CD14-positive monocyte (primary cell): Measurements from ENCODE around the gene DLEU7. TPM values are rescaled to one million over a fixed set of nuclear protein-coding genes. Genes with fewer than 3 reads are reported as not detected.

ENCODE experiments used
- DNase-seq, 3 donors: peaks; one replicate each; pipeline ENCODE4 v3.0.0-alpha.2; 2011 to 2022
- H2AFZ ChIP-seq: 2 replicates; pipeline ENCODE4 v1.6.0; 2012; ENCODE audit warnings: mild to moderate bottlenecking, low read depth, low read length, inconsistent platforms; ENCODE audit not compliant: insufficient read depth, poor library complexity, severe bottlenecking
- H3K27ac ChIP-seq, 2 donors: 1 replicate in 1 of 2; 2 replicates in 1 of 2; pipeline ENCODE4 v1.5.1; 2012 to 2013; ENCODE audit warnings: low read length in 2 of 2, control low read depth in 1 of 2, inconsistent platforms in 1 of 2, low read depth in 1 of 2, mild to moderate bottlenecking in 1 of 2
- H3K27me3 ChIP-seq, 2 donors: one replicate each; pipeline versions ENCODE4 v1.6.0 to v1.6.1; 2011 to 2013; ENCODE audit warnings: low read length in 2 of 2; ENCODE audit not compliant: control insufficient read depth in 2 of 2, insufficient read depth in 2 of 2
- H3K36me3 ChIP-seq, 2 donors: replicated peaks in 1 of 2; 1 replicate in 1 of 2; 2 replicates in 1 of 2; pipeline versions ENCODE4 v1.5.1 to v1.6.1; 2012 to 2013; ENCODE audit warnings: low read length in 2 of 2, control low read depth in 1 of 2, inconsistent platforms in 1 of 2, mild to moderate bottlenecking in 1 of 2; ENCODE audit not compliant: insufficient read depth in 2 of 2, control insufficient read depth in 1 of 2
- H3K4me1 ChIP-seq, 2 donors: 1 replicate in 1 of 2; 2 replicates in 1 of 2; pipeline versions ENCODE4 v1.5.1 to v1.6.1; 2012 to 2013; ENCODE audit warnings: low read length in 2 of 2, control low read depth in 1 of 2, inconsistent platforms in 1 of 2, mild to moderate bottlenecking in 1 of 2, moderate library complexity in 1 of 2; ENCODE audit not compliant: insufficient read depth in 2 of 2, control insufficient read depth in 1 of 2
- H3K4me2 ChIP-seq: replicated peaks from 2 replicates; pipeline ENCODE3; 2012; ENCODE audit warnings: low read length, moderate library complexity, mild to moderate bottlenecking; ENCODE audit not compliant: poor library complexity, severe bottlenecking; ENCODE audit errors: extremely low read depth
- H3K4me3 ChIP-seq, 3 experiments: fragments of 200-600 bp in 1 of 3; sonication (generic) in 1 of 3; replicated peaks in 1 of 3; 1 replicate in 2 of 3; 2 replicates in 1 of 3; pipeline ENCODE4 v1.5.1; 2011 to 2013; ENCODE audit warnings: low read length in 3 of 3, mild to moderate bottlenecking in 3 of 3, control low read depth in 2 of 3, low read depth in 2 of 3, inconsistent platforms in 1 of 3, moderate library complexity in 1 of 3
- H3K79me2 ChIP-seq: 2 replicates; pipeline ENCODE4 v1.6.0; 2012; ENCODE audit warnings: mild to moderate bottlenecking, control low read depth, inconsistent platforms, low read length, moderate library complexity; ENCODE audit not compliant: insufficient read depth
- H3K9ac ChIP-seq: 2 replicates; pipeline ENCODE4 v1.6.0; 2017; ENCODE audit warnings: low read length, mild to moderate bottlenecking; ENCODE audit not compliant: insufficient read depth, poor library complexity, severe bottlenecking
- H3K9me3 ChIP-seq, 2 donors: replicated peaks in 1 of 2; 1 replicate in 1 of 2; 2 replicates in 1 of 2; pipeline versions ENCODE4 v1.5.1 to v1.6.1; 2012 to 2013; ENCODE audit warnings: low read length in 2 of 2, control low read depth in 1 of 2; ENCODE audit not compliant: control insufficient read depth in 1 of 2, insufficient read depth in 1 of 2
- H4K20me1 ChIP-seq: 2 replicates; pipeline ENCODE4 v1.6.0; 2012; ENCODE audit warnings: mild to moderate bottlenecking, low read length, control low read depth, moderate library complexity; ENCODE audit not compliant: insufficient read depth
- H3K27ac Mint-ChIP-seq, 7 donors: one replicate each; pipeline ENCODE4 v1.8.0; 2020; ENCODE audit warnings: mild to moderate bottlenecking in 7 of 7, mixed read lengths in 7 of 7, moderate library complexity in 6 of 7, inconsistent platforms in 2 of 7
- H3K27me3 Mint-ChIP-seq, 3 donors: one replicate each; pipeline ENCODE4 v1.8.0; 2021 to 2022; ENCODE audit warnings: low read depth in 3 of 3, mild to moderate bottlenecking in 3 of 3, mixed read lengths in 3 of 3, moderate library complexity in 3 of 3, inconsistent platforms in 1 of 3
- H3K36me3 Mint-ChIP-seq, 2 donors: one replicate each; pipeline ENCODE4 v1.8.0; 2020; ENCODE audit warnings: mixed read lengths in 2 of 2, inconsistent platforms in 1 of 2, mild to moderate bottlenecking in 1 of 2
- H3K4me1 Mint-ChIP-seq: one replicate; pipeline ENCODE4 v1.8.0; 2020; ENCODE audit warnings: mild to moderate bottlenecking, mixed read lengths
- H3K4me3 Mint-ChIP-seq, 2 donors: one replicate each; pipeline ENCODE4 v1.8.0; 2020; ENCODE audit warnings: mild to moderate bottlenecking in 2 of 2, mixed read lengths in 2 of 2, moderate library complexity in 1 of 2
- H3K9me3 Mint-ChIP-seq, 7 donors: one replicate each; pipeline ENCODE4 v1.8.0; 2020 to 2022; ENCODE audit warnings: mixed read lengths in 7 of 7, mild to moderate bottlenecking in 6 of 7, moderate library complexity in 6 of 7, inconsistent platforms in 2 of 7
- WGBS: methylation state at CpG from one replicate; pipeline ENCODE4 v1.1.5; 2013; ENCODE audit warnings: missing lambda C conversion rate; ENCODE audit not compliant: insufficient coverage; 5-methylcytosine and 5-hydroxymethylcytosine counted together
- intact Hi-C, 2 donors: fragments of 100-400 bp; cut with micrococcal nuclease; formaldehyde crosslinking; loops; one replicate each; pipeline versions ENCODE4 v1.15.0 to v1.15.1; 2023
- polyA plus RNA-seq, 3 donors: library from polyadenylated mRNA; depleted of rRNA in 1 of 3; unstranded in 2 of 3; stranded (reverse) in 1 of 3; fragments of 300-500 nt in 2 of 3; fragments of >200 nt in 1 of 3; fragmentation: Illumina TruSeq in 2 of 3; gene quantifications; 1 replicate in 2 of 3; 2 replicates in 1 of 3; pipeline ENCODE4 v1.2.3, GENCODE V29; 2012 to 2021
- TF ChIP-seq, protein P1 (sequence below): fragments of 200-600 bp; IDR thresholded peaks from one replicate; pipeline ENCODE4 v1.8.0; 2022; ENCODE audit warnings: antibody characterized with exemption, mild to moderate bottlenecking

Gene DLEU7
- polyA plus RNA-seq, 3 donors, result 1.4 to 16.1 (median 13.0) TPM

DNA sequence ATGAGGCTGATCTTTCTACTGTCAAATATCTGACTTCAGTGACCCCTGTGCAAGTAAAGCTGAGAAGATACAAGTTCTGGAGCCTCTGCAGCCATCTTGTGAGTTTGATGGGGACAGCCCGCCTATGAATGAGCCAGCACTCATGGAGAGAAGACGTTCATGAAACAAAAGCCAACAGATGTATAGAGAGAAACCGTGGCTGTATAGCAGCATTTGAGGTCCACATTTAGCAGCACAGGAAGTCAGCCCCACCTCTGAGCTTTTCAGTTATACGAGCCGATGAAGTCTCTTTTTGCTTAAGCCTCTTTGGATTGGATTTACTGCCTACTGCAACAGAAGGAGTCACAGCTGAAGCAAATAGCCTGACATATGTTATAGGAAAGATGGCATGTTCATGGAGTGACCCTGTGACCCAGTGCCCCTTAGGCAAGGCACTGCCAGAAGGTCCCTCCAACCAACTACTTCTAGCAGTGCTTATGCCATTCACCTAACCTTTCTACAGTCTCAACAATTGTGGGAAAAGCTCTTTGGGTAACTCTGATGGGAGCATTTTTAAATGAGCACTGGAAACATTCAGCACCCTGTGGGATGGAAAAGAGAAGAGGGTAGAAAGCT lies 3.5 kb upstream of the DLEU7 start:
- H2AFZ ChIP-seq, result no peak overlapping the region

DNA sequence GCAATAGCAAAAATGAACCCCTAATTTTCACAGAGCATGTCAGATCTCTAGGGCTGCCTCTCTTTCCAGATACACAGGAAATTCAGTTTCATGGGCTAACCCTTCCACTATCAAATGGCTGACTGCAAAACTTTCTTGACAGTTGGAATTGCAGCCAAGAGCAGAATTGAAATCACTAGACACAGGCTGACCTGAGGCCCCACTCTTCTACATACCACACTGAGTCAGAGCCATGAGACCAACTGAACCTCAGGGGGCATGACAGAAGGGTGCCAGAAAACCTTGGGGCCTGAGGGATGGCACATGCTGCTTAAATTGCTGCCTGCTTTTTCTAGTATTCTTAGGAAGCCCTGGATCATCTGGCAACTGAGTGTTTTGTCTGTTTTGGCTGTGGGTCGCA lies 1.7 kb upstream of the DLEU7 start:
- H3K4me3 ChIP-seq, result no peak overlapping the region
- TF ChIP-seq, protein P1, sequence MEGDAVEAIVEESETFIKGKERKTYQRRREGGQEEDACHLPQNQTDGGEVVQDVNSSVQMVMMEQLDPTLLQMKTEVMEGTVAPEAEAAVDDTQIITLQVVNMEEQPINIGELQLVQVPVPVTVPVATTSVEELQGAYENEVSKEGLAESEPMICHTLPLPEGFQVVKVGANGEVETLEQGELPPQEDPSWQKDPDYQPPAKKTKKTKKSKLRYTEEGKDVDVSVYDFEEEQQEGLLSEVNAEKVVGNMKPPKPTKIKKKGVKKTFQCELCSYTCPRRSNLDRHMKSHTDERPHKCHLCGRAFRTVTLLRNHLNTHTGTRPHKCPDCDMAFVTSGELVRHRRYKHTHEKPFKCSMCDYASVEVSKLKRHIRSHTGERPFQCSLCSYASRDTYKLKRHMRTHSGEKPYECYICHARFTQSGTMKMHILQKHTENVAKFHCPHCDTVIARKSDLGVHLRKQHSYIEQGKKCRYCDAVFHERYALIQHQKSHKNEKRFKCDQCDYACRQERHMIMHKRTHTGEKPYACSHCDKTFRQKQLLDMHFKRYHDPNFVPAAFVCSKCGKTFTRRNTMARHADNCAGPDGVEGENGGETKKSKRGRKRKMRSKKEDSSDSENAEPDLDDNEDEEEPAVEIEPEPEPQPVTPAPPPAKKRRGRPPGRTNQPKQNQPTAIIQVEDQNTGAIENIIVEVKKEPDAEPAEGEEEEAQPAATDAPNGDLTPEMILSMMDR, result no peak
- H3K79me2 ChIP-seq, result no peaks in the 10 kb centered on the region
- peaks cover 4 to 11% of the 10 kb centered on the region in 2 donors for H3K36me3 Mint-ChIP-seq
- no peak overlapping the region for H3K4me2 ChIP-seq
- WGBS, result no CpG with 5 or more reads among the region's 1 CpG
- H3K27me3 ChIP-seq, result peaks cover 0 to 9% of the 10 kb centered on the region in 2 donors
- no peaks in the 10 kb centered on the region for H4K20me1 ChIP-seq
- H3K9me3 ChIP-seq, result no peaks in the 10 kb centered on the region
- H3K4me1 Mint-ChIP-seq, result peaks cover 25% of the 10 kb centered on the region
- H3K36me3 ChIP-seq, result no peaks in the 10 kb centered on the region
- intact Hi-C loops, result no loop called here
- no peak overlapping the region for H3K27ac Mint-ChIP-seq
- no peak for DNase-seq
- H2AFZ ChIP-seq, result no peak overlapping the region
- H3K9me3 Mint-ChIP-seq, result peaks cover 0 to 5% (median 2%) of the 10 kb centered on the region in 7 donors
- H3K9ac ChIP-seq, result no peak overlapping the region
- no peak overlapping the region for H3K4me3 Mint-ChIP-seq
- H3K4me1 ChIP-seq, result peaks cover 18 to 23% of the 10 kb centered on the region in 2 donors
- H3K27ac ChIP-seq, result no peak overlapping the region
- H3K27me3 Mint-ChIP-seq, result peaks cover 7 to 18% (median 8%) of the 10 kb centered on the region in 3 donors

More for the DNA sequence above, 3.5 kb upstream of the DLEU7 start:
- Histone ChIP-seq H3K4me3 (no peak overlapping the region), H3K4me2 (no peak overlapping the region), H3K4me1 (peaks cover 18 to 29% of the 10 kb centered on the region in 2 donors), H3K79me2 (no peaks in the 10 kb centered on the region), H3K27me3 (peaks cover 0 to 9% of the 10 kb centered on the region in 2 donors), H3K27ac (no peak overlapping the region), H4K20me1 (no peaks in the 10 kb centered on the region), H3K36me3 (no peaks in the 10 kb centered on the region), H3K9me3 (no peaks in the 10 kb centered on the region), H3K9ac (no peak overlapping the region)
- H3K4me3 Mint-ChIP-seq, result no peak overlapping the region
- peaks cover 7 to 18% (median 8%) of the 10 kb centered on the region in 3 donors for H3K27me3 Mint-ChIP-seq
- DNase-seq, result no peak
- WGBS, result 58% methylated on average over 2 of the region's 5 CpGs
- H3K27ac Mint-ChIP-seq, result peak overlapping the region in 1 of 7 donors; percentile 28
- intact Hi-C loops, result no loop called here
- peaks cover 0 to 3% (median 2%) of the 10 kb centered on the region in 7 donors for H3K9me3 Mint-ChIP-seq
- H3K4me1 Mint-ChIP-seq, result peaks cover 30% of the 10 kb centered on the region
- peaks cover 4 to 7% of the 10 kb centered on the region in 2 donors for H3K36me3 Mint-ChIP-seq
- TF ChIP-seq, protein P1, result no peak
